K562 (cell line): ENCODE measurements around the gene SCN5A. TPM values are rescaled to one million over a fixed set of nuclear protein-coding genes. Genes with fewer than 3 reads are reported as not detected.

Experiments
- ATAC-seq: fragments of 200-7000 bp; cut with Tn5 transposase; 3 replicates; pipeline ENCODE4 v1.9.1; 2020; ENCODE audit warnings: moderate library complexity
- BruUV-seq: library from RNA; stranded (reverse); fragments of 400-500 nt; replicated peaks from 2 replicates; lab custom pipeline; 2021; lab: Mats Ljungman, UMichigan
- CTCF ChIA-PET: fragments of 300-600 bp; formaldehyde crosslinking; extraction: SDS; loops from one replicate; lab custom pipeline; 2021; ENCODE audit warnings: low intra/inter-chr PET ratio; lab: Yijun Ruan, JAX
- POLR2A ChIA-PET: fragments of 300-600, 350-650 bp; sonication (Branson Sonifier 250); formaldehyde crosslinking; extraction: SDS; loops from one replicate; lab custom pipeline; 2021; ENCODE audit warnings: antibody characterized with exemption, inconsistent platforms; lab: Yijun Ruan, JAX
- DNase-seq, 4 experiments: peaks; one replicate each; pipeline versions ENCODE4 v3.0.0 to v3.0.0-alpha.2; 2011 to 2018; ENCODE audit warnings: low spot score in 3 of 4, mixed read lengths in 3 of 4; ENCODE audit errors: extremely low read depth in 1 of 4
- FAIRE-seq: peaks from 2 replicates; lab custom pipeline; 2011; peaks lifted over from hg19 to GRCh38; lab: Jason Lieb, UNC
- H2AFZ ChIP-seq: 2 replicates; pipeline ENCODE4 v1.6.0; 2011; ENCODE audit warnings: low read depth, low read length, control low read depth, inconsistent platforms
- H3K27ac ChIP-seq: fragments of 200-600 bp; 3 replicates; pipeline ENCODE4 v1.8.0; 2011; ENCODE audit warnings: low read depth, mild to moderate bottlenecking, control low read depth, inconsistent platforms, low read length, moderate library complexity, mixed read lengths; ENCODE audit errors: extremely low read depth
- H3K27me3 ChIP-seq, 2 experiments: fragments of 300-600 bp in 1 of 2; 2 replicates in 1 of 2; 3 replicates in 1 of 2; pipeline versions ENCODE4 v1.6.0 to v1.8.0; 2011; ENCODE audit warnings: inconsistent platforms in 2 of 2, low read length in 2 of 2, mild to moderate bottlenecking in 1 of 2, mixed read lengths in 1 of 2, moderate library complexity in 1 of 2; ENCODE audit not compliant: control insufficient read depth in 2 of 2, insufficient read depth in 2 of 2
- H3K36me3 ChIP-seq: fragments of 300-600 bp; 3 replicates; pipeline ENCODE4 v1.8.0; 2011; ENCODE audit warnings: mild to moderate bottlenecking, low read length, inconsistent platforms; ENCODE audit not compliant: control insufficient read depth, insufficient read depth
- H3K4me1 ChIP-seq, 2 experiments: fragments of 200-600 bp in 1 of 2; replicated peaks in 1 of 2; 2 replicates in 1 of 2; 3 replicates in 1 of 2; pipeline versions ENCODE4 v1.5.1 to v1.8.0; 2011; ENCODE audit warnings: inconsistent platforms in 2 of 2, low read length in 2 of 2, mild to moderate bottlenecking in 1 of 2, mixed read lengths in 1 of 2, moderate library complexity in 1 of 2; ENCODE audit not compliant: control insufficient read depth in 2 of 2, insufficient read depth in 2 of 2
- H3K4me2 ChIP-seq: 2 replicates; pipeline ENCODE4 v1.6.1; 2011; ENCODE audit warnings: low read length, control low read depth, inconsistent platforms, mixed read lengths; ENCODE audit not compliant: insufficient read depth
- H3K4me3 ChIP-seq: fragments of 200-600 bp; sonication (generic), shearing (Covaris generic); 2 replicates; pipeline ENCODE4 v1.5.1; 2016; ENCODE audit warnings: control low read depth, inconsistent platforms
- H3K79me2 ChIP-seq: fragments of 200-600 bp; 3 replicates; pipeline ENCODE4 v1.8.0; 2011; ENCODE audit warnings: low read length, inconsistent platforms; ENCODE audit not compliant: control insufficient read depth, insufficient read depth
- H3K9ac ChIP-seq, 2 experiments: 2 replicates each; pipeline versions ENCODE4 v1.6.0 to v1.6.1; 2011; ENCODE audit warnings: low read depth in 2 of 2, low read length in 2 of 2, control low read depth in 1 of 2, inconsistent platforms in 1 of 2, mild to moderate bottlenecking in 1 of 2, mixed read lengths in 1 of 2; ENCODE audit not compliant: insufficient read depth in 1 of 2
- H3K9me1 ChIP-seq: one replicate; pipeline ENCODE4 v1.6.0; 2011; ENCODE audit warnings: inconsistent platforms, mild to moderate bottlenecking, low read length, moderate library complexity; ENCODE audit not compliant: control insufficient read depth, insufficient read depth
- H3K9me3 ChIP-seq: replicated peaks from 2 replicates; pipeline ENCODE4 v1.5.1; 2011; ENCODE audit warnings: low read depth, low read length, inconsistent platforms; ENCODE audit not compliant: control insufficient read depth, insufficient read depth
- H4K20me1 ChIP-seq: replicated peaks from 2 replicates; pipeline ENCODE4 v1.6.1; 2011; ENCODE audit warnings: low read length, inconsistent platforms, mixed read lengths; ENCODE audit not compliant: control insufficient read depth, insufficient read depth
- CEBPB ChIP-seq: fragments of 450-650 bp; IDR thresholded peaks from 2 replicates; pipeline ENCODE4 v1.6.1; 2016; ENCODE audit warnings: missing genetic modification characterization, missing compliant biosample characterization
- CEBPG ChIP-seq, 3 experiments: fragments of 200-800 bp in 1 of 3; sonication (Bioruptor generic) in 1 of 3; sonication (generic) in 1 of 3; formaldehyde crosslinking in 1 of 3; IDR thresholded peaks in 2 of 3; conservative IDR thresholded peaks in 1 of 3; 2 replicates each; pipeline versions ENCODE4 v1.6.1 to v1.8.0; 2016 to 2022; ENCODE audit warnings: missing compliant biosample characterization in 2 of 3, missing genetic modification characterization in 2 of 3, mild to moderate bottlenecking in 1 of 3, missing genetic modification reagents in 1 of 3
- CHD2 ChIP-seq: IDR thresholded peaks from 2 replicates; pipeline ENCODE4 v1.6.1; 2011; ENCODE audit warnings: low read depth, low read length
- COPS2 ChIP-seq: fragments of 450-650 bp; conservative IDR thresholded peaks from 2 replicates; pipeline ENCODE4 v1.6.1; 2016; ENCODE audit warnings: mild to moderate bottlenecking, moderate library complexity
- EP400 ChIP-seq: fragments of 450-650 bp; IDR thresholded peaks from 2 replicates; pipeline ENCODE4 v1.6.1; 2017; ENCODE audit warnings: antibody characterized with exemption, mild to moderate bottlenecking, moderate library complexity
- EZH2 ChIP-seq: IDR thresholded peaks from 2 replicates; pipeline ENCODE4 v1.6.1; 2012; ENCODE audit warnings: low read depth, mild to moderate bottlenecking, inconsistent platforms, low read length, borderline replicate concordance
- HDAC6 ChIP-seq: IDR thresholded peaks from 2 replicates; pipeline ENCODE4 v1.6.1; 2012; ENCODE audit warnings: low read depth, mild to moderate bottlenecking, control low read depth, inconsistent platforms, low read length, moderate library complexity
- MBD1 ChIP-seq: fragments of 250-450 bp; sonication (Bioruptor Pico); IDR thresholded peaks from 2 replicates; pipeline ENCODE4 v1.8.0; 2022; ENCODE audit warnings: inconsistent platforms
- MEF2A ChIP-seq: IDR thresholded peaks from 2 replicates; pipeline ENCODE4 v1.6.1; 2011; ENCODE audit warnings: low read depth, mild to moderate bottlenecking, low read length, moderate library complexity; ENCODE audit not compliant: control insufficient read depth
- PHB2 ChIP-seq: fragments of 450-650 bp; IDR thresholded peaks from 2 replicates; pipeline ENCODE4 v1.6.1; 2017; ENCODE audit warnings: low read depth
- TFAM ChIP-seq: fragments of 250-450 bp; sonication (Bioruptor Pico); conservative IDR thresholded peaks from 2 replicates; pipeline ENCODE4 v1.5.0; 2021; ENCODE audit warnings: mild to moderate bottlenecking, moderate library complexity
- ZBTB17 ChIP-seq: fragments of 450-650 bp; formaldehyde crosslinking; IDR thresholded peaks from 2 replicates; pipeline ENCODE4 v1.4.0; 2020; ENCODE audit warnings: mild to moderate bottlenecking
- ZNF217 ChIP-seq: sonication (generic); formaldehyde crosslinking; IDR thresholded peaks from 2 replicates; pipeline ENCODE4 v1.8.0; 2022; ENCODE audit warnings: mild to moderate bottlenecking, missing genetic modification reagents
- WGBS: fragments of 100-300 bp; shearing (Covaris generic); methylation state at CpG from one replicate; pipeline ENCODE4 v1.1.6; 2016; ENCODE audit warnings: low coverage, mixed read lengths; ENCODE audit not compliant: insufficient coverage; ENCODE audit errors: missing lambda C conversion rate; 5-methylcytosine and 5-hydroxymethylcytosine counted together
- in situ Hi-C: fragments of 300-500 bp; cut with MboI; formaldehyde crosslinking; loops from 4 replicates; pipeline ENCODE4 v1.15.0; 2018; ENCODE audit warnings: inconsistent platforms, mixed read lengths
- intact Hi-C: fragments of 100-400 bp; cut with micrococcal nuclease; formaldehyde crosslinking; loops from 2 replicates; pipeline ENCODE4 v1.14.2; 2022
- polyA plus RNA-seq, 8 experiments: library from polyadenylated mRNA; depleted of rRNA in 4 of 8; stranded (reverse) in 5 of 8; unstranded in 3 of 8; fragments of >200 nt; fragmentation: Nextera tagmentation in 2 of 8; fragmentation: Illumina TruSeq in 1 of 8; extraction: Ambion mirVana in 2 of 8; extraction: Trizol in 1 of 8; gene quantifications; 2 replicates each; pipeline versions ENCODE4 v1.2.1 to v1.2.3, GENCODE V29; 2011 to 2014; ENCODE audit warnings: inconsistent platforms in 1 of 8, missing spikeins in 1 of 8
- total RNA-seq, 7 experiments: library from RNA; depleted of rRNA in 6 of 7; stranded (reverse); fragments of >200 nt in 6 of 7; fragmentation: Illumina TruSeq in 2 of 7; extraction: Trizol in 2 of 7; gene quantifications; 2 replicates each; pipeline versions ENCODE4 v1.2.1 to v1.2.3, GENCODE V29; 2011 to 2021; ENCODE audit warnings: low replicate concordance in 1 of 7
- TF ChIP-seq, protein P1 (sequence below): sonication (generic); formaldehyde crosslinking; IDR thresholded peaks from 2 replicates; pipeline ENCODE4 v1.8.0; 2022; ENCODE audit warnings: mild to moderate bottlenecking, low read depth, missing genetic modification reagents
- TF ChIP-seq, protein P2 (sequence below): sonication (generic); formaldehyde crosslinking; IDR thresholded peaks from 2 replicates; pipeline ENCODE4 v1.4.0; 2020; ENCODE audit warnings: mild to moderate bottlenecking, missing genetic modification reagents
- TF ChIP-seq, protein P3 (sequence below): conservative IDR thresholded peaks from 2 replicates; pipeline ENCODE4 v1.6.1; 2011; ENCODE audit warnings: low read depth, mild to moderate bottlenecking, low read length; ENCODE audit not compliant: control insufficient read depth

Gene SCN5A
- total and polyA plus RNA-seq, 9 of the 15 experiments (the other 6 are each of a cell fraction or from before 2014, with no cell fraction given), result 0.07 to 1.4 (median 0.21) TPM; not detected in 2

DNA sequence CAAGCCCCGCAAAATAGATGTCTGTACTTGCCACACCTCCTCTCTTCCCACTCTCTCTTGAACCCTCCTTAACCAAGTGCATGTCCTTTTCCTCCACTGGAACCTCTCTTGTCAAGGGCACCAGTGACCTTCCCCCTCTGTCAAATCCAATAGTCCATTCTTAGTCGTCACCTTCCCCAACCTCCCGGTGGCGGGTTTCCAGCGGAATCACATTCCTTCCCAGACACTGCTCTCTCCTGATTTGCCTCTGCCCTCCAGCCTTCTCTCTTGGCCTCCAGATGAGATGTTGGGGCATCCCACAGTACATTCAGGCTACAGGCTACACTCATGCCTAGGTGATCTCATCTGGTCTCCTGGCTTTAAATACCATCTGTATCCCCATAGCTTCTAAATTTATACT lies 31.1 kb downstream of the SCN5A start:
- Histone ChIP-seq H2AFZ (no peak overlapping the region), H3K79me2 (no peaks in the 10 kb centered on the region), H3K9ac (no peak overlapping the region), H3K9me3 (no peaks in the 10 kb centered on the region), H3K4me1 (no peaks in the 10 kb centered on the region), H3K27me3 (peaks cover 41 to 78% of the 10 kb centered on the region in 2 experiments), H3K36me3 (no peaks in the 10 kb centered on the region), H3K4me3 (no peak overlapping the region), H3K27ac (no peak overlapping the region), H4K20me1 (peaks cover 4% of the 10 kb centered on the region), H3K9me1 (peaks cover 3% of the 10 kb centered on the region), H3K4me2 (no peak overlapping the region)
- DNase-seq (no peak), FAIRE-seq (no peak), ATAC-seq (no peak)
- TF ChIP-seq, protein P1, sequence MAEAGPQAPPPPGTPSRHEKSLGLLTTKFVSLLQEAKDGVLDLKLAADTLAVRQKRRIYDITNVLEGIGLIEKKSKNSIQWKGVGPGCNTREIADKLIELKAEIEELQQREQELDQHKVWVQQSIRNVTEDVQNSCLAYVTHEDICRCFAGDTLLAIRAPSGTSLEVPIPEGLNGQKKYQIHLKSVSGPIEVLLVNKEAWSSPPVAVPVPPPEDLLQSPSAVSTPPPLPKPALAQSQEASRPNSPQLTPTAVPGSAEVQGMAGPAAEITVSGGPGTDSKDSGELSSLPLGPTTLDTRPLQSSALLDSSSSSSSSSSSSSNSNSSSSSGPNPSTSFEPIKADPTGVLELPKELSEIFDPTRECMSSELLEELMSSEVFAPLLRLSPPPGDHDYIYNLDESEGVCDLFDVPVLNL, result no peak
- TF ChIP-seq HDAC6 (no peak), ZNF217 (CRISPR knock-in tag) (no peak), CHD2 (no peak), CEBPG (CRISPR knock-in tag; IDR thresholded peaks at IDR 0.05) (no peak), CEBPG (tag; conservative IDR thresholded peaks at IDR 0.05 in 1 of 2, IDR thresholded peaks at IDR 0.05 in 1 of 2) (no peak), COPS2 (no peak), ZBTB17 (no peak), MBD1 (no peak), TFAM (CRISPR knock-in tag) (no peak), EP400 (no peak), EZH2 (no peak), MEF2A (no peak), CEBPB (tag) (no peak), PHB2 (no peak)
- TF ChIP-seq, protein P2, sequence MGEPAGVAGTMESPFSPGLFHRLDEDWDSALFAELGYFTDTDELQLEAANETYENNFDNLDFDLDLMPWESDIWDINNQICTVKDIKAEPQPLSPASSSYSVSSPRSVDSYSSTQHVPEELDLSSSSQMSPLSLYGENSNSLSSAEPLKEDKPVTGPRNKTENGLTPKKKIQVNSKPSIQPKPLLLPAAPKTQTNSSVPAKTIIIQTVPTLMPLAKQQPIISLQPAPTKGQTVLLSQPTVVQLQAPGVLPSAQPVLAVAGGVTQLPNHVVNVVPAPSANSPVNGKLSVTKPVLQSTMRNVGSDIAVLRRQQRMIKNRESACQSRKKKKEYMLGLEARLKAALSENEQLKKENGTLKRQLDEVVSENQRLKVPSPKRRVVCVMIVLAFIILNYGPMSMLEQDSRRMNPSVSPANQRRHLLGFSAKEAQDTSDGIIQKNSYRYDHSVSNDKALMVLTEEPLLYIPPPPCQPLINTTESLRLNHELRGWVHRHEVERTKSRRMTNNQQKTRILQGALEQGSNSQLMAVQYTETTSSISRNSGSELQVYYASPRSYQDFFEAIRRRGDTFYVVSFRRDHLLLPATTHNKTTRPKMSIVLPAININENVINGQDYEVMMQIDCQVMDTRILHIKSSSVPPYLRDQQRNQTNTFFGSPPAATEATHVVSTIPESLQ (CRISPR knock-in tag), result no peak
- TF ChIP-seq, protein P3, sequence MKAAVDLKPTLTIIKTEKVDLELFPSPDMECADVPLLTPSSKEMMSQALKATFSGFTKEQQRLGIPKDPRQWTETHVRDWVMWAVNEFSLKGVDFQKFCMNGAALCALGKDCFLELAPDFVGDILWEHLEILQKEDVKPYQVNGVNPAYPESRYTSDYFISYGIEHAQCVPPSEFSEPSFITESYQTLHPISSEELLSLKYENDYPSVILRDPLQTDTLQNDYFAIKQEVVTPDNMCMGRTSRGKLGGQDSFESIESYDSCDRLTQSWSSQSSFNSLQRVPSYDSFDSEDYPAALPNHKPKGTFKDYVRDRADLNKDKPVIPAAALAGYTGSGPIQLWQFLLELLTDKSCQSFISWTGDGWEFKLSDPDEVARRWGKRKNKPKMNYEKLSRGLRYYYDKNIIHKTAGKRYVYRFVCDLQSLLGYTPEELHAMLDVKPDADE, result no peak
- WGBS, result 0% methylated on average over 5 of the region's 5 CpGs
- BruUV-seq, result no TSS peak
- intact Hi-C loops, result no loop called here
- ChIA-PET POLR2A (interaction anchor here (0.5 to 1.6 kb wide), 3 partner anchors 10 to 43 kb away, joined by 3 to 6 read pairs (median 4); no protein-coding TSS in a partner anchor), CTCF (no interaction called here)
- in situ Hi-C loops, result no loop called here
